ENCODE measurements around the gene PPM1H.
A peak's percentile ranks its signal among the peaks of the same experiment; 100 is the strongest.

Gene PPM1H

DNA sequence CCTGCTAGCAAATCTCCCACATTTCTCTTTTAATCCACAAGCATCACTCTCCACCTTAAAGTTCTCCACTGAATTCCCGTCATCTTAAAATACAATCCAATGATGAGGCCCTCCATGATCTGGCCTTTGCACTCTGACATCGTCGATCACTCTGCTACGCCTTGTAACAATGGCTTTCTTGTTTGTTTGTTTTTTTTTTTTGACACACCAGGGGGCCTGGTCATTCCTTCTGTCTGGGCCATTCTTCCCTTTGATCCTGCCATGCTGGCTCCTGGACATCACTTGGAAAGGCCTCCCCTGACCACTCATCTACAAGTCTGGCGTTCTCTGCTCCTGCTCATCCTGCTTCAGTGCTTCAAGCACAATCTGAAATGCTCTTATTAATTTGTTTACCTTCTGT lies 233.5 kb downstream of the PPM1H start:
- no peak for FAIRE-seq

- FAIRE-seq, result no peak
Measured at GRCh38 chr12:62700091-62700880, 234.7 kb downstream of the PPM1H start.

DNA sequence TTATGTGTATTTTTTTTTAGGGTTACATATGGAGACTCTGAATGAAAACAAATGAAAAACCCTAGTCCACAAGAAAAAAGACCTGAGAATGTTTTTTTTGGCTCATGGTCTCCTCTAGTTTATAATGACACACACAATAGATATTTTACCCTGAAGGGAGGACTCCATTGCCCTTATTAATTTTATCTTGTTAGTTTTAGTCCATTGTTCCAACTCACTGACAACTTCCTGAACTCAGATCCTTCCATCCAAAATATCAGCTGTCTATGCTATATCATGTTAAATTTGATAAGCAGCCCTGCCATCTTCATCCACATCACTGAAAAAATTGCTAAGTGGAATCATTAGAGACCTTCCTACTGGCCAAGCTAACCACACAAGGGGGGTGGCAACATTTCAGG lies 236.2 kb downstream of the PPM1H start:
- no peak for FAIRE-seq

GRCh38 chr12:62697893-62698292 lies 237.1 kb downstream of the PPM1H start:
- FAIRE-seq, result no peak

GRCh38 chr12:62695696-62696095 lies 239.3 kb downstream of the PPM1H start:
- no peak for FAIRE-seq

- no peak for FAIRE-seq
Measured at GRCh38 chr12:62694632-62695031, 240.3 kb downstream of the PPM1H start.

GRCh38 chr12:62694116-62694515 lies 240.8 kb downstream of the PPM1H start:
- FAIRE-seq, result no peak

GRCh38 chr12:62693376-62694050 lies 241.4 kb downstream of the PPM1H start:
- no peak for FAIRE-seq

DNA sequence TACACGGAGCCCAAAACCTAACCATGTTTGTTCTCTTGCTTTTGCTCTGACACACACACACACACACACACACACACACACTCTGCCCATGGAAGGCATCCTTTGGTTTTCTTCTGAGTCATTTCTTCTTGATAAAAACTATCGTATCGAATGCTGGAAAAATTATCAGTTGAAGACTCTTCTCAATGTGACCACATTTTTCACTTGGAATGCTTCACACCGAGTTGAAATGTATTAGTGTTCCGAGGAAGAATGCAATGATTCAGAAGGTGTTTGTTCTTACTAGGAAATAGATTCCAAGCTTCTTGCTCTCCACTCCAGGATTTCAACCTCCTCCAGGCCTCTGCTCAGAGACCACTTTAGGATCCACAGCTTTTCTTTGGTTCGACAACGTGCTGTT lies 242.1 kb downstream of the PPM1H start:
- no peak for FAIRE-seq

DNA sequence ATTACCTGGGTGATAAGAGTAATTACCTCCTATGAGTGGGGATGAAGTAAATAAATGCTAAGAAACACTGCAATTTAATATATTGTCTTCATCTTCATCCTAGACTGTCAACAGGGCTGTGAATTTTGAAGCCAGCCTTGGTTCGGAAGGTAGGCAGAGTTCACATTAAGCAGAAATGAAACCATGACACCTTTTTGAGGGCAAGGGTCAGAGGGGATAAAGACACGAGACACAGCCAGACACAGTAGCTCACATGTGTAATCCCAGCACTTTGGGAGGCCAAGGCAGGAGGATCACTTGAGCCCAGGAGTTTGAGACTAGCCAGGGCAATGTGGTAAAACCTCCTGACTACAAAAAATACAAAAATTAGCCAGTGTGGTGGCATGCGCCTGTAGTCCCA lies 243.6 kb downstream of the PPM1H start:
- no peak for FAIRE-seq

- no peak for FAIRE-seq
Measured at GRCh38 chr12:62689042-62689839, 245.7 kb downstream of the PPM1H start.

GRCh38 chr12:62686938-62687337 lies 248.0 kb downstream of the PPM1H start:
- FAIRE-seq, result no peak

GRCh38 chr12:62684570-62685295 lies 250.2 kb downstream of the PPM1H start:
- no peak for FAIRE-seq

GRCh38 chr12:62683776-62684569 lies 251.0 kb downstream of the PPM1H start:
- no peak for FAIRE-seq

GRCh38 chr12:62681306-62681705 lies 253.6 kb downstream of the PPM1H start:
- no peak for FAIRE-seq

GRCh38 chr12:62679608-62680007 lies 255.3 kb downstream of the PPM1H start:
- FAIRE-seq, result no peak

DNA sequence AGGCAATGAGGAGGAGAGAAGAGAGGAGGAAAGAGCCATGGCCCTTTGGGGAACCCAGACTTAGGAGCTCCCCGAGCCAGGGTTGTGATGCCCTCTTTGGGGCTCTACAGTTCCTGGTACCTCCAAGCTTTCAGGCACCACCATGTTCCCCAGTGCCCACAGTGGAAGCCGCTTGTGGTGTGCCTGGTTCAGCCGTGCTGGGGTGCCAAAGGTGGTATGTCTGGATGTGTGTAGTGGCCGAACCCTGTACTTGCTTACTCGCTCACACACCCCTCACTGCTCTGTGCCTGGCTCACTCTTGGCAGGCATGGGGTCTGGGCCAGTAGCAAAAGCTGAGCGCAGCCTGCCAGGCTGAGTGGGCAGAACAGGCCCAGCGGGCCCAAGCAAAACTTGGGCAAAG lies 257.6 kb downstream of the PPM1H start:
- FAIRE-seq, result no peak

GRCh38 chr12:62676521-62677307 lies 258.2 kb downstream of the PPM1H start:
- FAIRE-seq, result no peak

GRCh38 chr12:62673028-62673815 lies 261.7 kb downstream of the PPM1H start:
- FAIRE-seq, result peak; percentile 64

- no peak for FAIRE-seq
Measured at GRCh38 chr12:62670986-62671720, 263.8 kb downstream of the PPM1H start.
